ENCODE results near the gene PTBP1.
"Not testable (repeated sequence)": the region's sequence is repeated elsewhere in the genome, so short reads cannot be mapped to it uniquely, and the experiment has no call there.

PTBP1 gene

DNA sequence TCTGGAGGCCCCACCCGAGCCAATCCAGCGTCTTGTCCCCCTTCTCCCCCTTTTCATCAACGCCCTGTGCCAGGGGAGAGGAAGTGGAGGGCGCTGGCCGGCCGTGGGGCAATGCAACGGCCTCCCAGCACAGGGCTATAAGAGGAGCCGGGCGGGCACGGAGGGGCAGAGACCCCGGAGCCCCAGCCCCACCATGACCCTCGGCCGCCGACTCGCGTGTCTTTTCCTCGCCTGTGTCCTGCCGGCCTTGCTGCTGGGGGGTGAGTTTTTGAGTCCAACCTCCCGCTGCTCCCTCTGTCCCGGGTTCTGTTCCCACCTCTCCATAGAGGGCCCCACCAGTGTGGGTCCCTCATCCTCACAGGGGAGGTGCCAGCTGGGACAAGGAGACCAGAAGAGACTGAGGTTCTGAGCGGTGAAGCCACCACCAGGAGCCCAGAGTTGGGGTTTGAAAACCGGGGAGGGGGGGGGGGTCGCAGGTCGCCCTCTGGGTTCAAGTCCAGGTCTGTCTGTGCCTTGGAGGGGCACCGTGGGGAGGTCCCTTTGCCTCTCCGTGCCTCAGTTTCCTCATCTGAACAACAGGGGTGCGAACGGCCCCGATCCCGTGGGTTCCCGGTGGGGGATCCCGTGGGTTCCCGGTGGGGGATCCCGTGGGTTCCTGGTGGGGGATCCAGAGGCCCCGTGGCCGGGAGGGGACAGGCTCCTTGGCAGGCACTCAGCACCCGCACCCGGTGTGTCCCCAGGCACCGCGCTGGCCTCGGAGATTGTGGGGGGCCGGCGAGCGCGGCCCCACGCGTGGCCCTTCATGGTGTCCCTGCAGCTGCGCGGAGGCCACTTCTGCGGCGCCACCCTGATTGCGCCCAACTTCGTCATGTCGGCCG is 55.1 kb downstream of the PTBP1 start, which contains the start of gene ELANE:
TSS of gene ELANE (plus strand) at position 168 of the 878 bp plus-strand sequence. CDS start at position 194, 26 bp downstream.
- no peak for DNase-seq (ENCODE audit: low read depth in 1 of 2, low spot score in 1 of 2)

GRCh38 chr19:853014-853585 is 55.8 kb downstream of the PTBP1 start:
- DNase-seq (ENCODE audit: low read depth in 1 of 2, low spot score in 1 of 2) = no peak

- not testable (repeated sequence) for DNase-seq (ENCODE audit: low read depth in 1 of 2, low spot score in 1 of 2)
Measured at GRCh38 chr19:853614-854220, 56.5 kb downstream of the PTBP1 start.

DNA sequence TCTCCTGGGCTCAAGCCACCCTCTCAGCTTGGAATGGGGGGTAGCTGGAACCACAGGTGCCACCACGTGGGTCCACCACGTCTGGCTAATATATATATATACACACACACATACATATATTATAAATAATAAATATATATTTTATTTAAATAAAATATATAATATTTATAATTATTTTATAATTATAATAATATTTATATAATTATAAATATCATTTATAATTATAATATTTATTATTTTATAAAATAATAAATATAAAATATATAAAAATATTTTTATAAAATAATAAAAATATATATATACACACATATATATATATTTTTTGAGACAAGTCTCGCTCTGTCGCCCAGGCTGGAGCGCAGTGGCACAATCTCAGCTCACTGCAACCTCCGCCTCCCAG is 57.3 kb downstream of the PTBP1 start:
- no peak for DNase-seq (ENCODE audit: low read depth in 1 of 2, low spot score in 1 of 2)

- DNase-seq (ENCODE audit: low read depth in 1 of 2, low spot score in 1 of 2) = no peak
Measured at GRCh38 chr19:855142-855541, 57.9 kb downstream of the PTBP1 start.

DNA sequence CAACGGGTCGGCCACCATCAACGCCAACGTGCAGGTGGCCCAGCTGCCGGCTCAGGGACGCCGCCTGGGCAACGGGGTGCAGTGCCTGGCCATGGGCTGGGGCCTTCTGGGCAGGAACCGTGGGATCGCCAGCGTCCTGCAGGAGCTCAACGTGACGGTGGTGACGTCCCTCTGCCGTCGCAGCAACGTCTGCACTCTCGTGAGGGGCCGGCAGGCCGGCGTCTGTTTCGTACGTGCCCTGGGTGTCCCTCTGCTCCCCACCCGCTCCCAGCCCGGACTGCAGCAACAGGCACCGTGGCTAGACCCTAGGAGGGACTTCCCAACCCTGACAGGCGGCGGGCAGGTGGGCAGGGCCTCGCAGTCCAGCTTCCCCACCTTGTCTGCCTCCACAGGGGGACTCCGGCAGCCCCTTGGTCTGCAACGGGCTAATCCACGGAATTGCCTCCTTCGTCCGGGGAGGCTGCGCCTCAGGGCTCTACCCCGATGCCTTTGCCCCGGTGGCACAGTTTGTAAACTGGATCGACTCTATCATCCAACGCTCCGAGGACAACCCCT is 58.4 kb downstream of the PTBP1 start:
- no peak for DNase-seq (ENCODE audit: low read depth in 1 of 2, low spot score in 1 of 2)

DNA sequence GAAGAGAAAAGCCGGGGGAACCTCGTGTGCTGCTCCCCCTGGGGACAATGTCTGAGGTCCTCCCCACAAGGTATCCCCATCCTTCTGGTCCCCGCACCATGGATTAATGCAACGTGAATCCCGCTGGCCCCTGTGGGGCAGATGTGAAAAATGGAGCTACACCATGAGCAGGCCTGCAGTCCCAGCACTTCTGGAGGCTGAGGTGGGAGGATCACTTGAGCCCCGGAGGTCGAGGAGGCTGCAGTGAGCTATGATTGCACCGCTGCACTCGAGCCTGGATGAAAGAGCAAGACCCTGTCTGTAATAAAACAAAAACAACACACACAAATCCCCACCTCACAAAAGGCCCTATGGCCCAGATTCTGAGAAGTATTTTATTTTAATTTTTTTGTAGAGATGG is 61.0 kb downstream of the PTBP1 start:
- DNase-seq (ENCODE audit: low read depth in 1 of 2, low spot score in 1 of 2) = no peak

- no peak for DNase-seq (ENCODE audit: low read depth in 1 of 2, low spot score in 1 of 2)
Measured at GRCh38 chr19:858868-859843, 61.9 kb downstream of the PTBP1 start, which contains the start of gene CFD. Gene CFD, plus strand, starts transcription at chr19:859664. Its CDS starts 26 bp downstream, at chr19:859690.

DNA sequence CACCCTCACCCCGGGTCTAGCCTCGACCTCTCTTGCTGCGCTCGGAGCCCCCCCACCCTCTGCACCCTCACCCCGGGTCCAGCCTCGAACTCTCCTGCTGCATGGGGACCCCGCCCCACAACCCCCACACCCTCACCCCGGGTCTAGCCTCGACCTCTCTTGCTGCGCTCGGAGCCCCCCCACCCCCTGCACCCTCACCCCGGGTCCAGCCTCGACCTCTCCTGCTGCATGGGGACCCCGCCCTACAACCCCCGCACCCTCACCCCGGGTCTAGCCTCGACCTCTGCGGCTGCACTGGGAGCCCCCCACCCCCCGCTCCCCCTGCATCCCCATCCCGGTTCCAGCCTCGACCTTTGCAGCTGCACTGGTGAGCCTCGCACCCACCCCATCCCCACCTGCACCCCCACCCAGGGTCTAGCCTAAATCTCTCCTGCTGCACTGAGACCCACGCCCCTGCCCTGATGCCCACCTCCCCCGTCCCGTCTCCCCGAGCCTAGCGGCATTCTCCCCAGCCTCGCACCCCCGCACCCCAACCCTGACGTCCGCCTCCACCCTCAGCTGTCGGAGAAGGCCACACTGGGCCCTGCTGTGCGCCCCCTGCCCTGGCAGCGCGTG is 64.0 kb downstream of the PTBP1 start:
- no peak for DNase-seq (ENCODE audit: low read depth in 1 of 2, low spot score in 1 of 2)

All from stimulated activated CD4-positive, alpha-beta T cell treated with anti-CD3 and anti-CD28 coated beads, Interleukin-15, amount 100 ng/mL, for 1 hour (primary cell).